NCI-H2227 treated with DMSO at 0.1 percent for 48 hours (cell line): Measurements from ENCODE around the gene FOXO4.

Source experiments
- DNase-seq: peaks from one replicate; lab custom pipeline; 2025; lab: John Stamatoyannopoulos, UW

The FOXO4 gene

GRCh38 chrX:71140440-71140839, 44.8 kb downstream of the FOXO4 start:
- no peak for DNase-seq

GRCh38 chrX:71143508-71143907, 47.9 kb downstream of the FOXO4 start:
- DNase-seq = no peak

GRCh38 chrX:71144651-71145050, 49.0 kb downstream of the FOXO4 start, which contains the start of gene NLGN3:
Gene NLGN3, plus strand, starts transcription at chrX:71144841. Its CDS starts 2,909 bp downstream, at chrX:71147750.
- peak; percentile 14 for DNase-seq

- no peak for DNase-seq
Observed at GRCh38 chrX:71147496-71148277, 52.0 kb downstream of the FOXO4 start.

GRCh38 chrX:71148278-71148663, 52.6 kb downstream of the FOXO4 start:
- no peak for DNase-seq

GRCh38 chrX:71151366-71151765, 55.7 kb downstream of the FOXO4 start:
- DNase-seq = no peak
